KMS-11 (cell line): Measurements from ENCODE around the gene SKAP2.

Source experiments
- H2AFZ ChIP-seq: fragments of 200-600 bp; sonication (generic); 2 replicates; pipeline ENCODE4 v1.6.1; 2016; ENCODE audit warnings: antibody characterized with exemption, mixed run types, low read depth
- H3K27ac ChIP-seq: fragments of 200-600 bp; sonication (generic); 2 replicates; pipeline ENCODE4 v1.6.1; 2016; ENCODE audit warnings: mild to moderate bottlenecking, mixed run types
- H3K27me3 ChIP-seq: fragments of 200-600 bp; sonication (generic); 2 replicates; pipeline ENCODE4 v1.6.1; 2017; ENCODE audit warnings: mild to moderate bottlenecking, low read depth, mixed run types, moderate library complexity; ENCODE audit not compliant: insufficient read depth
- H3K36me3 ChIP-seq: fragments of 200-600 bp; sonication (generic); 2 replicates; pipeline ENCODE4 v1.6.1; 2017; ENCODE audit warnings: mild to moderate bottlenecking, mixed run types; ENCODE audit not compliant: insufficient read depth
- H3K4me1 ChIP-seq: fragments of 200-600 bp; sonication (generic); 2 replicates; pipeline ENCODE4 v1.6.1; 2016; ENCODE audit warnings: mild to moderate bottlenecking, low read depth, mixed run types; ENCODE audit not compliant: poor library complexity, severe bottlenecking
- H3K4me2 ChIP-seq: fragments of 200-600 bp; sonication (generic); 2 replicates; pipeline ENCODE4 v1.7.0; 2016; ENCODE audit warnings: mild to moderate bottlenecking, mixed run types
- H3K4me3 ChIP-seq: fragments of 200-600 bp; sonication (generic); IDR thresholded peaks from 2 replicates; pipeline ENCODE4 v1.6.1; 2017; ENCODE audit warnings: low read depth, low read length, mixed read lengths; ENCODE audit not compliant: insufficient read depth
- H3K79me2 ChIP-seq: fragments of 200-600 bp; sonication (generic); 2 replicates; pipeline ENCODE4 v1.6.1; 2016; ENCODE audit warnings: low read depth, mixed run types; ENCODE audit not compliant: insufficient read depth
- H3K9ac ChIP-seq: fragments of 200-600 bp; sonication (generic); 2 replicates; pipeline ENCODE4 v1.6.1; 2016; ENCODE audit warnings: mild to moderate bottlenecking, mixed run types
- H4K20me1 ChIP-seq: fragments of 200-600 bp; sonication (generic); 2 replicates; pipeline ENCODE4 v1.6.1; 2016; ENCODE audit warnings: mild to moderate bottlenecking, mixed run types; ENCODE audit not compliant: insufficient read depth
- CTCF ChIP-seq: fragments of 200-600 bp; sonication (generic); conservative IDR thresholded peaks from 2 replicates; pipeline ENCODE4 v1.6.1; 2017; ENCODE audit warnings: low read depth, mild to moderate bottlenecking, antibody characterized with exemption, low read length, moderate library complexity, mixed read lengths

The SKAP2 gene

GRCh38 chr7:26784118-26784517 lies 80.3 kb downstream of the SKAP2 start:
- Histone ChIP-seq H3K4me2 (no peak overlapping the region), H3K79me2 (0 out of 2 replicates have a peak, but pooled peaks cover 4% of the 10 kb centered on the region), H2AFZ (no peak overlapping the region), H4K20me1 (no peaks in the 10 kb centered on the region), H3K9ac (no peak overlapping the region), H3K27ac (no peak overlapping the region), H3K4me3 (no peak overlapping the region), H3K27me3 (no peaks in the 10 kb centered on the region), H3K4me1 (no peaks in the 10 kb centered on the region), H3K36me3 (no peaks in the 10 kb centered on the region)
- no peak for TF ChIP-seq CTCF

- H3K9ac ChIP-seq = no peak overlapping the region
- 0 out of 2 replicates have a peak, but pooled peaks cover 4% of the 10 kb centered on the region for H3K79me2 ChIP-seq
- no peak overlapping the region for H3K4me3 ChIP-seq
- H3K27me3 ChIP-seq = no peaks in the 10 kb centered on the region
- H3K36me3 ChIP-seq = no peaks in the 10 kb centered on the region
- no peak overlapping the region for H3K4me2 ChIP-seq
- H2AFZ ChIP-seq = no peak overlapping the region
- no peak for TF ChIP-seq CTCF
- no peaks in the 10 kb centered on the region for H4K20me1 ChIP-seq
- H3K27ac ChIP-seq = no peak overlapping the region
- no peaks in the 10 kb centered on the region for H3K4me1 ChIP-seq
These were observed 81.9 kb downstream of the SKAP2 start for GRCh38 chr7:26782501-26782900.

GRCh38 chr7:26779978-26780595 lies 84.3 kb downstream of the SKAP2 start:
- Histone ChIP-seq H3K4me2 (no peak overlapping the region), H3K4me1 (no peaks in the 10 kb centered on the region), H3K27ac (no peak overlapping the region), H4K20me1 (no peaks in the 10 kb centered on the region), H2AFZ (no peak overlapping the region), H3K27me3 (no peaks in the 10 kb centered on the region), H3K9ac (no peak overlapping the region), H3K4me3 (no peak overlapping the region), H3K79me2 (0 out of 2 replicates have a peak, but pooled peaks cover 4% of the 10 kb centered on the region), H3K36me3 (no peaks in the 10 kb centered on the region)
- TF ChIP-seq CTCF = no peak

GRCh38 chr7:26777385-26777784 lies 87.0 kb downstream of the SKAP2 start:
- no peak overlapping the region for H3K27ac ChIP-seq
- 0 out of 2 replicates have a peak, but pooled peaks cover 4% of the 10 kb centered on the region for H3K79me2 ChIP-seq
- no peaks in the 10 kb centered on the region for H3K27me3 ChIP-seq
- TF ChIP-seq CTCF = no peak
- H3K4me1 ChIP-seq = no peaks in the 10 kb centered on the region
- H3K36me3 ChIP-seq = no peaks in the 10 kb centered on the region
- no peak overlapping the region for H3K4me3 ChIP-seq
- no peak overlapping the region for H3K4me2 ChIP-seq
- no peak overlapping the region for H3K9ac ChIP-seq
- no peaks in the 10 kb centered on the region for H4K20me1 ChIP-seq
- H2AFZ ChIP-seq = no peak overlapping the region
